Stimulated activated CD4-positive, alpha-beta T cell treated with anti-CD3 and anti-CD28 coated beads, TNF-alpha, amount 100 ng/mL, for 1 hour (primary cell): ENCODE measurements around the gene ZC3H12D.

Experiments used
- DNase-seq, 3 donors: peaks; one replicate each; pipeline ENCODE4 v3.0.0-alpha.2; 2020; ENCODE audit warnings: low read depth in 3 of 3, low spot score in 1 of 3

The ZC3H12D gene

GRCh38 chr6:149443411-149444181, 41.2 kb downstream of the ZC3H12D start:
- no peak for DNase-seq

- DNase-seq = no peak
These were observed 43.1 kb downstream of the ZC3H12D start for GRCh38 chr6:149441740-149442139.

- no peak for DNase-seq
These were observed 43.8 kb downstream of the ZC3H12D start for GRCh38 chr6:149440735-149441671.

GRCh38 chr6:149439626-149440025, 45.2 kb downstream of the ZC3H12D start:
- DNase-seq = no peak

- no peak for DNase-seq
These were observed 46.0 kb downstream of the ZC3H12D start for GRCh38 chr6:149438855-149439254.

GRCh38 chr6:149437212-149437611, 47.6 kb downstream of the ZC3H12D start:
- DNase-seq = no peak

- no peak for DNase-seq
These were observed 48.2 kb downstream of the ZC3H12D start for GRCh38 chr6:149436647-149437046.

GRCh38 chr6:149435919-149436586, 48.8 kb downstream of the ZC3H12D start:
- no peak for DNase-seq

GRCh38 chr6:149433881-149434280, 50.9 kb downstream of the ZC3H12D start:
- no peak for DNase-seq

GRCh38 chr6:149433405-149433804, 51.4 kb downstream of the ZC3H12D start:
- no peak for DNase-seq

GRCh38 chr6:149431905-149432775, 52.7 kb downstream of the ZC3H12D start:
- DNase-seq = peak; percentile 74 to 89 (median 81)

GRCh38 chr6:149429427-149430360, 55.1 kb downstream of the ZC3H12D start:
- no peak for DNase-seq

GRCh38 chr6:149428606-149429005, 56.2 kb downstream of the ZC3H12D start:
- DNase-seq = no peak

GRCh38 chr6:149425754-149426153, 59.1 kb downstream of the ZC3H12D start:
- DNase-seq = no peak

- no peak for DNase-seq
These were observed 59.6 kb downstream of the ZC3H12D start for GRCh38 chr6:149425224-149425623.

- DNase-seq = no peak
These were observed 60.8 kb downstream of the ZC3H12D start for GRCh38 chr6:149423964-149424440.

GRCh38 chr6:149422581-149422980, 62.2 kb downstream of the ZC3H12D start:
- DNase-seq = no peak

GRCh38 chr6:149421132-149421531, 63.7 kb downstream of the ZC3H12D start:
- no peak for DNase-seq

- no peak for DNase-seq
These were observed 65.0 kb downstream of the ZC3H12D start for GRCh38 chr6:149419696-149420404.
